ENCODE results near the gene TTLL13.

DNA sequence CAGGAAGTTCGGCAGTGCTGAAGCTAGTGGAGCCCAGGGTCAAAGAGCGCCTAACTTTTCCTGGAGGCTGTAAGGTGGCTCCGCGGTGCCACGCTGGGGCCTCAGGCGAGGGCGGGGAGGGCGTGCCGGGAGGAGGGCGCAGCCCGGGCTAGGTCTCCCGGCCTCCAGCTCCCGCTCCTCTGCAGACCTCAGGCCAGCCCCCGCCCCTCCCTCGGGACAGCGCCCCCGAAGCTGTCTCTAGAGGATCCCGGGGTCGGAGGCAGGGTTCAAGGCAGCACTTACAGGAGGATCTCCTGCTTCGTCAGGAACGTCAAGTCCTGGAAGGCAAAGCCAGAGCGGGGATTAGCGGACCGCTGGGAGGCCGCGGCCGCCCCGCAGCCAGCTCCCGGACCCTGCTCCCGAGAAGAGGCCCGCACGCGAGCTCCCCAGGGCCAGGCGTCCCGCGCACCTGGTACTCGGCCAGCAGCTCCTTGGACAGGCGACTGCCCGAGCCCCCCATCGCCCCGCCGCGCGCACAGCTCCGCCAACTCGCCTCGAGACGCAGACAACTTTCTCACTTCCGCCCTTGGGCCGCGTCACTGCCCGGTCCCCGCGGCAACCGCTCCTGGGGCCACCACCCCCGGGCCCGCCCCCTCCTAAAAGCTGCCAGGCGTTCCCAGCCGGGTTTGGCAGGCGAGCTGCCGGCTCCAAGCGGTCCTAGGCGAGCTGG is 15.8 kb upstream of the TTLL13 start, which contains the start of gene CIB1:
- TF ChIP-seq, protein P1, sequence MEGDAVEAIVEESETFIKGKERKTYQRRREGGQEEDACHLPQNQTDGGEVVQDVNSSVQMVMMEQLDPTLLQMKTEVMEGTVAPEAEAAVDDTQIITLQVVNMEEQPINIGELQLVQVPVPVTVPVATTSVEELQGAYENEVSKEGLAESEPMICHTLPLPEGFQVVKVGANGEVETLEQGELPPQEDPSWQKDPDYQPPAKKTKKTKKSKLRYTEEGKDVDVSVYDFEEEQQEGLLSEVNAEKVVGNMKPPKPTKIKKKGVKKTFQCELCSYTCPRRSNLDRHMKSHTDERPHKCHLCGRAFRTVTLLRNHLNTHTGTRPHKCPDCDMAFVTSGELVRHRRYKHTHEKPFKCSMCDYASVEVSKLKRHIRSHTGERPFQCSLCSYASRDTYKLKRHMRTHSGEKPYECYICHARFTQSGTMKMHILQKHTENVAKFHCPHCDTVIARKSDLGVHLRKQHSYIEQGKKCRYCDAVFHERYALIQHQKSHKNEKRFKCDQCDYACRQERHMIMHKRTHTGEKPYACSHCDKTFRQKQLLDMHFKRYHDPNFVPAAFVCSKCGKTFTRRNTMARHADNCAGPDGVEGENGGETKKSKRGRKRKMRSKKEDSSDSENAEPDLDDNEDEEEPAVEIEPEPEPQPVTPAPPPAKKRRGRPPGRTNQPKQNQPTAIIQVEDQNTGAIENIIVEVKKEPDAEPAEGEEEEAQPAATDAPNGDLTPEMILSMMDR (IDR thresholded peaks at IDR 0.05), result peak in 1 of 2 donors; percentile 35
- no peak for TF ChIP-seq EP300 (IDR thresholded peaks at IDR 0.05)
- TF ChIP-seq POLR2A (IDR thresholded peaks at IDR 0.05), result peak in 1 of 2 donors; percentile 46
- TF ChIP-seq POLR2AphosphoS5 (IDR thresholded peaks at IDR 0.05), result peak in 2 of 3 donors; percentile 35 to 46
